ENCODE results near the gene GCHFR. TPM values are rescaled to one million over a fixed set of nuclear protein-coding genes. Genes with fewer than 3 reads are reported as not detected.

Gene GCHFR
- total RNA-seq, 1 donor from 2014 or later, result 3.3 TPM

DNA sequence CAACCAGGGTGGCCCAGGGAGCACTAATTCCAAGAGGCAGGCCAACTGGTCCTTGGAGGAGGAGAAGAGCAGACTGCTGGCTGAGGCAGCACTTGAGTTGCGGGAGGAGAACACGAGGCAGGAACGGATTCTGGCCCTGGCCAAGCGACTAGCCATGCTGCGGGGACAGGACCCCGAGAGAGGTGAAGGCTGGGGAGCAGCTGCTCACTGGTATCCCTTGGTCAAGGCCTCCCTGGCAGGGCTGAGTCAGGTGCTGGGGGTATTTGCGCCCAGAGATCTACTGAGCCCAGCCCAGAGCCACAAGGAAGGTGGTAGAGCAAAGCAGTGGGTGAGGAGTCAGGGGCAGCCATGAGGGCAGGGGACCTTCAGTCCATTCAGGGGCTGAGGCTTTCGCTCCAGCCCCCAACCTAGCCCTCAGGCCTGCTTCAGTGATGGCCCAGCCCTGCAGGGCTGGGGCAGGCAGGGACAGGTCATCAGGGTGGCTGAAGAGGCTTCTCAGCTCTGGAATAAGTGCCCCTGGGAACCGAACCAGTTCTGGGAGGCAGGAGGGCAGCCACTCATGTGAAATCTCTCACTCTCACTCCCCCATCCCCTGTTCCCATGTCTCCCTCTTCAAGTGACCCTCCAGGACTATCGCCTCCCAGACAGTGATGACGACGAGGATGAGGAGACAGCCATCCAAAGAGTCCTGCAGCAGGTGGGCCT, 49.0 kb downstream of the GCHFR start:
- DNase-seq, result no peak

- DNase-seq, result peak; percentile 61
These were observed 51.3 kb downstream of the GCHFR start for GRCh38 chr15:40815042-40815698.

Small RNAs within 50 kb of the gene (small RNA-seq; reads per million reads assigned to genes)
- gene SUMO2P15 (ENCODE audit: low replicate concordance), result not detected

Other genes with a start within 250 kb of the GCHFR start
- gene CCDC32, start 199.0 kb upstream of the GCHFR start, total RNA-seq, result 21.5 TPM
- gene RPUSD2, start 194.8 kb upstream of the GCHFR start, total RNA-seq, result 17.6 TPM
- 13.0 TPM for gene KNL1, start 169.8 kb upstream of the GCHFR start, total RNA-seq
- gene RAD51, start 68.9 kb upstream of the GCHFR start, total RNA-seq, result 9.2 TPM
- 24.5 TPM for gene RMDN3, start 8.8 kb upstream of the GCHFR start, total RNA-seq
- gene C15orf62, start 5.9 kb downstream of the GCHFR start, total RNA-seq, result 0.51 TPM
- gene ZFYVE19, start 43.0 kb downstream of the GCHFR start, total RNA-seq, result 25.3 TPM
- 17.3 TPM for gene DNAJC17, start 43.4 kb downstream of the GCHFR start, total RNA-seq
- not detected for gene PPP1R14D, start 64.6 kb downstream of the GCHFR start, total RNA-seq
- 49.2 TPM for gene SPINT1, start 80.0 kb downstream of the GCHFR start, total RNA-seq
- 11.8 TPM for gene RHOV, start 110.2 kb downstream of the GCHFR start, total RNA-seq
- gene VPS18, start 130.4 kb downstream of the GCHFR start, total RNA-seq, result 23.8 TPM
- 22.5 TPM for gene DLL4, start 165.3 kb downstream of the GCHFR start, total RNA-seq
- gene CHAC1, start 189.4 kb downstream of the GCHFR start, total RNA-seq, result 5.3 TPM

Measured in tongue (tissue), 3 donors.